HepG2 (cell line): ENCODE data around the gene SNX30. TPM values are rescaled to one million over a fixed set of nuclear protein-coding genes. Genes with fewer than 3 reads are reported as not detected.

Experiments
- ATAC-seq: fragments of 200-7000 bp; cut with Tn5 transposase; 3 replicates; pipeline ENCODE4 v1.9.1; 2020; ENCODE audit warnings: mild to moderate bottlenecking, moderate library complexity
- BruUV-seq: library from RNA; stranded (reverse); fragments of 400-500 nt; replicated peaks from 2 replicates; lab custom pipeline; 2021; lab: Mats Ljungman, UMichigan
- CTCF ChIA-PET: fragments of 300-600 bp; formaldehyde crosslinking; extraction: SDS; loops from one replicate; lab custom pipeline; 2021; ENCODE audit warnings: low total read pairs, inconsistent platforms, low intra/inter-chr PET ratio; lab: Yijun Ruan, JAX
- POLR2A ChIA-PET: fragments of 350-600 bp; sonication (Branson Sonifier 250); formaldehyde crosslinking; loops from one replicate; lab custom pipeline; 2020; ENCODE audit warnings: antibody characterized with exemption, inconsistent platforms; lab: Yijun Ruan, JAX
- DNase-seq: peaks from one replicate; pipeline ENCODE4 v3.0.0-alpha.2; 2015; ENCODE audit warnings: low spot score
- FAIRE-seq: peaks from 3 replicates; lab custom pipeline; 2011; peaks lifted over from hg19 to GRCh38; lab: Jason Lieb, UNC
- H2AFZ ChIP-seq: one replicate; pipeline ENCODE4 v1.6.1; 2011; ENCODE audit warnings: low read length, inconsistent platforms
- H3K27ac ChIP-seq: fragments of 300-600 bp; 3 replicates; pipeline ENCODE4 v1.8.0; 2011; ENCODE audit warnings: mixed run types, mild to moderate bottlenecking, mixed read lengths, low read length, inconsistent platforms; ENCODE audit not compliant: insufficient read depth; ENCODE audit errors: extremely low read length
- H3K27me3 ChIP-seq, 2 experiments: fragments of 200-600 bp in 1 of 2; 2 replicates in 1 of 2; 3 replicates in 1 of 2; pipeline versions ENCODE4 v1.6.0 to v1.8.0; 2011; ENCODE audit warnings: low read length in 2 of 2, mild to moderate bottlenecking in 2 of 2, moderate library complexity in 2 of 2, inconsistent platforms in 1 of 2; ENCODE audit not compliant: insufficient read depth in 2 of 2, control insufficient read depth in 1 of 2
- H3K36me3 ChIP-seq, 2 experiments: fragments of 200-600 bp in 1 of 2; replicated peaks in 1 of 2; 2 replicates in 1 of 2; 3 replicates in 1 of 2; pipeline versions ENCODE4 v1.5.1 to v1.8.0; 2011; ENCODE audit warnings: low read length in 2 of 2, inconsistent platforms in 1 of 2; ENCODE audit not compliant: insufficient read depth in 2 of 2, control insufficient read depth in 1 of 2
- H3K4me1 ChIP-seq: 2 replicates; pipeline ENCODE4 v1.5.1; 2012; ENCODE audit warnings: low read length, inconsistent platforms; ENCODE audit not compliant: insufficient read depth
- H3K4me2 ChIP-seq: 2 replicates; pipeline ENCODE4 v1.6.0; 2011; ENCODE audit warnings: low read depth, low read length, inconsistent platforms
- H3K4me3 ChIP-seq, 3 experiments: fragments of 200-600 bp in 1 of 3; sonication (generic), shearing (Covaris generic) in 1 of 3; replicated peaks in 1 of 3; 2 replicates each; pipeline ENCODE4 v1.5.1; 2011 to 2016; ENCODE audit warnings: low read length in 3 of 3, inconsistent platforms in 2 of 3, low read depth in 2 of 3, mild to moderate bottlenecking in 2 of 3, control low read depth in 1 of 3, mixed read lengths in 1 of 3; ENCODE audit not compliant: insufficient read depth in 1 of 3
- H3K79me2 ChIP-seq: one replicate; pipeline ENCODE4 v1.6.1; 2011; ENCODE audit warnings: low read length, inconsistent platforms; ENCODE audit not compliant: insufficient read depth
- H3K9ac ChIP-seq: 2 replicates; pipeline ENCODE4 v1.6.0; 2011; ENCODE audit warnings: mild to moderate bottlenecking, low read depth, low read length, inconsistent platforms; ENCODE audit not compliant: insufficient read depth
- H3K9me3 ChIP-seq: 2 replicates; pipeline ENCODE4 v1.5.1; 2012; ENCODE audit warnings: mild to moderate bottlenecking, low read length
- H4K20me1 ChIP-seq: 2 replicates; pipeline ENCODE4 v1.6.0; 2011; ENCODE audit warnings: inconsistent platforms, mild to moderate bottlenecking, low read length, moderate library complexity; ENCODE audit not compliant: insufficient read depth
- AHDC1 ChIP-seq: sonication (generic); formaldehyde crosslinking; IDR thresholded peaks from 2 replicates; pipeline ENCODE4 v1.5.1; 2020; ENCODE audit warnings: mild to moderate bottlenecking, missing genetic modification reagents, borderline replicate concordance
- ATF4 ChIP-seq, 2 experiments: fragments of 450-650 bp in 1 of 2; sonication (generic) in 1 of 2; formaldehyde crosslinking; IDR thresholded peaks; 2 replicates each; pipeline versions ENCODE4 v1.5.0 to v1.8.0; 2020 to 2022; ENCODE audit warnings: mild to moderate bottlenecking in 1 of 2, missing genetic modification reagents in 1 of 2
- CREM ChIP-seq, 2 experiments: sonication (generic) in 1 of 2; formaldehyde crosslinking in 1 of 2; IDR thresholded peaks; 2 replicates each; pipeline versions ENCODE4 v1.4.0 to v1.6.1; 2016 to 2020; ENCODE audit warnings: antibody characterized with exemption in 1 of 2, mild to moderate bottlenecking in 1 of 2, missing genetic modification reagents in 1 of 2
- IKZF1 ChIP-seq: fragments of 450-650 bp; IDR thresholded peaks from 2 replicates; pipeline ENCODE4 v1.7.1; 2016
- IRF2 ChIP-seq: IDR thresholded peaks from 2 replicates; pipeline ENCODE4 v1.6.1; 2018; ENCODE audit warnings: missing genetic modification reagents, missing compliant biosample characterization
- NR2F2 ChIP-seq: IDR thresholded peaks from 2 replicates; pipeline ENCODE4 v1.6.1; 2012; ENCODE audit warnings: low read depth, inconsistent platforms, borderline replicate concordance
- RXRB ChIP-seq: IDR thresholded peaks from 2 replicates; pipeline ENCODE4 v1.6.1; 2016; ENCODE audit warnings: borderline replicate concordance, missing genetic modification reagents, missing compliant biosample characterization
- SALL1 ChIP-seq: sonication (generic); formaldehyde crosslinking; IDR thresholded peaks from 2 replicates; pipeline ENCODE4 v1.8.0; 2022; ENCODE audit warnings: mild to moderate bottlenecking, missing genetic modification reagents
- SOX13 ChIP-seq, 3 experiments: fragments of 450-650 bp in 1 of 3; sonication (generic) in 1 of 3; formaldehyde crosslinking in 1 of 3; IDR thresholded peaks in 2 of 3; conservative IDR thresholded peaks in 1 of 3; 2 replicates each; pipeline versions ENCODE4 v1.5.0 to v1.6.1; 2016 to 2020; ENCODE audit warnings: antibody characterized with exemption in 1 of 3, mild to moderate bottlenecking in 1 of 3, missing compliant biosample characterization in 1 of 3, missing genetic modification reagents in 1 of 3, moderate library complexity in 1 of 3
- SOX5 ChIP-seq: IDR thresholded peaks from 2 replicates; pipeline ENCODE4 v1.6.1; 2016; ENCODE audit warnings: borderline replicate concordance
- SOX6 ChIP-seq, 2 experiments: fragments of 450-650 bp in 1 of 2; sonication (generic) in 1 of 2; formaldehyde crosslinking in 1 of 2; IDR thresholded peaks; 2 replicates each; pipeline versions ENCODE4 v1.4.0 to v1.6.1; 2017 to 2020; ENCODE audit warnings: antibody characterized with exemption in 1 of 2, mild to moderate bottlenecking in 1 of 2, missing genetic modification reagents in 1 of 2
- SP5 ChIP-seq: IDR thresholded peaks from 2 replicates; pipeline ENCODE4 v1.6.1; 2016; ENCODE audit warnings: low read depth, borderline replicate concordance
- ZBTB21 ChIP-seq: sonication (generic); formaldehyde crosslinking; IDR thresholded peaks from 2 replicates; pipeline ENCODE4 v1.4.0; 2020; ENCODE audit warnings: missing genetic modification reagents
- ZNF337 ChIP-seq: sonication (generic); formaldehyde crosslinking; IDR thresholded peaks from 2 replicates; pipeline ENCODE4 v1.5.1; 2020; ENCODE audit warnings: missing genetic modification reagents, low read depth, mild to moderate bottlenecking, borderline replicate concordance
- ZNF782 ChIP-seq: sonication (generic); formaldehyde crosslinking; IDR thresholded peaks from 2 replicates; pipeline ENCODE4 v1.4.0; 2020; ENCODE audit warnings: missing genetic modification reagents, mild to moderate bottlenecking, borderline replicate concordance
- WGBS: methylation state at CpG from one replicate; pipeline ENCODE4 v1.1.6; 2017; ENCODE audit warnings: low lambda C conversion rate; 5-methylcytosine and 5-hydroxymethylcytosine counted together
- in situ Hi-C: cut with HindIII; loops from 2 replicates; pipeline ENCODE4 v1.10.0; 2017; ENCODE audit warnings: low pct_unique_long_range_greater_than_20kb; ENCODE audit not compliant: extremely low pct_ligation_motif_present
- intact Hi-C: fragments of 100-400 bp; cut with micrococcal nuclease; formaldehyde crosslinking; loops from one replicate; pipeline ENCODE4 v1.10.0; 2022; ENCODE audit not compliant: unreplicated experiment
- polyA plus RNA-seq, 8 experiments: library from polyadenylated mRNA; depleted of rRNA in 3 of 8; stranded (reverse) in 7 of 8; unstranded in 1 of 8; fragments of >200 nt; fragmentation: Illumina TruSeq in 4 of 8; extraction: Trizol in 4 of 8; gene quantifications; 2 replicates each; pipeline versions ENCODE4 v1.2.1 to v1.2.3, GENCODE V29; 2011 to 2016; ENCODE audit warnings: low read depth in 4 of 8, missing spikeins in 1 of 8, mixed read lengths in 1 of 8; ENCODE audit not compliant: insufficient read depth in 1 of 8
- total RNA-seq, 5 experiments: library from RNA; depleted of rRNA; stranded (reverse); fragments of >200 nt; fragmentation: Illumina TruSeq; extraction: Trizol; gene quantifications; 2 replicates each; pipeline ENCODE4 v1.2.3, GENCODE V29; 2016; ENCODE audit warnings: low read depth in 1 of 5
- TF ChIP-seq, protein P1 (sequence below): IDR thresholded peaks from 2 replicates; pipeline ENCODE4 v1.6.1; 2016; ENCODE audit warnings: mild to moderate bottlenecking

SNX30 gene
- total and polyA plus RNA-seq, 2 of the 13 experiments (the other 11 are each of a cell fraction or from before 2014, with no cell fraction given) = 4.4 to 12.4 TPM

DNA sequence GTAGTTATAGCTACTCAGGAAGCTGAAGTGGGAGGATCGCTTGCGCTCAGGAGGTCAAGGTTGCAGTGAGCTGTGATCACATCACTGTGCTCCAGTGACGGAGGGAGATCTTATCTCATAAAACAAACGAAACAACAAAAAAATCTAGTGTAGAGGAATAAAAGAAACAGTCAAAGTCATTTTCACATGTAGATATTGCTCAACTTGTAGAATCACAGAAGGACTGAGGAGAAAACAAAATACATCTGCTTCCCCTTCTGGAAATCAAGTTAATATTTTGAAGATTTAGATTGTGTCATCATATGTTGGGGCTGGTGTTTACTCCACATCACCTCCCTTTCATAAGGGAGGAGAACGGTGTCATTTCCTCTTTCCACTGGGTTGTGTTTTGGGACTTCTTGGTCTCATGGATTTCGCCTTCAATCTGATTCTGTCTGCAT, 148.3 kb downstream of the SNX30 start:
- Histone ChIP-seq H3K79me2 (no peaks in the 10 kb centered on the region), H3K4me2 (peak overlapping the region; percentile 43), H3K27ac (no peak overlapping the region), H3K9me3 (no peaks in the 10 kb centered on the region), H3K9ac (no peak overlapping the region), H2AFZ (no peak overlapping the region), H4K20me1 (no peaks in the 10 kb centered on the region), H3K27me3 (no peaks in the 10 kb centered on the region), H3K4me3 (no peak overlapping the region; a peak in 1 of 6 replicates), H3K4me1 (peaks cover 27% of the 10 kb centered on the region), H3K36me3 (no peaks in the 10 kb centered on the region)
- DNase-seq (peak; percentile 68), FAIRE-seq (peak; percentile 8), ATAC-seq (peak; percentile 51; the same call in 2 of the 3 replicates)
- ChIA-PET POLR2A (no interaction called here), CTCF (no interaction called here)
- in situ Hi-C loops (no loop called here), intact Hi-C loops (no loop called here)
- BruUV-seq = no TSS peak
- WGBS = 14% methylated on average over 6 of the region's 6 CpGs
- TF ChIP-seq IKZF1 (no peak), AHDC1 (CRISPR knock-in tag) (0 out of 2 replicates have a peak, but pooled peaks have one; percentile 21), SOX6 (IDR thresholded peaks at IDR 0.05) (no peak), SOX6 (CRISPR knock-in tag; IDR thresholded peaks at IDR 0.05) (peak; percentile 84), ATF4 (CRISPR knock-in tag; IDR thresholded peaks at IDR 0.05) (0 out of 4 replicates have a peak, but pooled peaks of 1 of the 2 experiments have one; percentile 32), ZNF337 (CRISPR knock-in tag) (no peak), SP5 (0 out of 2 replicates have a peak, but pooled peaks have one; percentile 44), NR2F2 (no peak), IRF2 (CRISPR knock-in tag) (0 out of 2 replicates have a peak, but pooled peaks have one; percentile 25), CREM (IDR thresholded peaks at IDR 0.05) (peak; percentile 30; the same call in 1 of the 2 replicates), CREM (CRISPR knock-in tag; IDR thresholded peaks at IDR 0.05) (no peak), RXRB (CRISPR knock-in tag) (peak; percentile 45; the same call in 1 of the 2 replicates), SOX13 (IDR thresholded peaks at IDR 0.05) (no peak), SOX13 (CRISPR knock-in tag; conservative IDR thresholded peaks at IDR 0.05 in 1 of 2, IDR thresholded peaks at IDR 0.05 in 1 of 2) (peak in 1 of 2 experiments; percentile 77; a peak in 2 of 4 replicates), ZNF782 (no peak), ZBTB21 (CRISPR knock-in tag) (peak; percentile 77), SALL1 (peak; percentile 38; the same call in 1 of the 2 replicates), SOX5 (CRISPR knock-in tag) (peak; percentile 67; the same call in 1 of the 2 replicates)
- TF ChIP-seq, protein P1, sequence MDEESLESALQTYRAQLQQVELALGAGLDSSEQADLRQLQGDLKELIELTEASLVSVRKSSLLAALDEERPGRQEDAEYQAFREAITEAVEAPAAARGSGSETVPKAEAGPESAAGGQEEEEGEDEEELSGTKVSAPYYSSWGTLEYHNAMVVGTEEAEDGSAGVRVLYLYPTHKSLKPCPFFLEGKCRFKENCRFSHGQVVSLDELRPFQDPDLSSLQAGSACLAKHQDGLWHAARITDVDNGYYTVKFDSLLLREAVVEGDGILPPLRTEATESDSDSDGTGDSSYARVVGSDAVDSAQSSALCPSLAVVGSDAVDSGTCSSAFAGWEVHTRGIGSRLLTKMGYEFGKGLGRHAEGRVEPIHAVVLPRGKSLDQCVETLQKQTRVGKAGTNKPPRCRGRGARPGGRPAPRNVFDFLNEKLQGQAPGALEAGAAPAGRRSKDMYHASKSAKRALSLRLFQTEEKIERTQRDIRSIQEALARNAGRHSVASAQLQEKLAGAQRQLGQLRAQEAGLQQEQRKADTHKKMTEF (CRISPR knock-in tag) = 0 out of 2 replicates have a peak, but pooled peaks have one; percentile 43
